HG02938 (cell line): ENCODE data around the gene FRYL.
A peak's percentile ranks its signal among the peaks of the same experiment; 100 is the strongest.
"Not testable (repeated sequence)": the region's sequence is repeated elsewhere in the genome, so short reads cannot be mapped to it uniquely, and the experiment has no call there.

Source experiments
- ATAC-seq: cut with Tn5 transposase; IDR thresholded peaks from one replicate; pipeline ENCODE4 v1.9.1; 2021; ENCODE audit warnings: mild to moderate bottlenecking, moderate library complexity; ENCODE audit not compliant: unreplicated experiment

The FRYL gene

GRCh38 chr4:48748949-48749596 is 31.0 kb downstream of the FRYL start:
- no peak for ATAC-seq

- no peak for ATAC-seq
Observed at GRCh38 chr4:48746608-48747362, 33.3 kb downstream of the FRYL start.

- not testable (repeated sequence) for ATAC-seq
Observed at GRCh38 chr4:48745223-48745622, 34.9 kb downstream of the FRYL start.

- no peak for ATAC-seq
Observed at GRCh38 chr4:48742412-48742811, 37.7 kb downstream of the FRYL start.

- peak; percentile 74 for ATAC-seq
Observed at GRCh38 chr4:48739560-48740019, 40.5 kb downstream of the FRYL start.

GRCh38 chr4:48738856-48739255 is 41.2 kb downstream of the FRYL start:
- no peak for ATAC-seq

- not testable (repeated sequence) for ATAC-seq
Observed at GRCh38 chr4:48728906-48729496, 51.1 kb downstream of the FRYL start.

GRCh38 chr4:48727666-48728459 is 52.2 kb downstream of the FRYL start:
- ATAC-seq, result no peak

GRCh38 chr4:48725414-48725813 is 54.7 kb downstream of the FRYL start:
- ATAC-seq, result no peak

- no peak for ATAC-seq
Observed at GRCh38 chr4:48722509-48723446, 57.3 kb downstream of the FRYL start.

- ATAC-seq, result no peak
Observed at GRCh38 chr4:48720459-48720858, 59.6 kb downstream of the FRYL start.

GRCh38 chr4:48718818-48719465 is 61.1 kb downstream of the FRYL start:
- no peak for ATAC-seq

- ATAC-seq, result not testable (repeated sequence)
Observed at GRCh38 chr4:48716285-48716684, 63.8 kb downstream of the FRYL start.

- no peak for ATAC-seq
Observed at GRCh38 chr4:48710446-48711209, 69.5 kb downstream of the FRYL start.

- no peak for ATAC-seq
Observed at GRCh38 chr4:48709901-48710300, 70.2 kb downstream of the FRYL start.

GRCh38 chr4:48708610-48709009 is 71.5 kb downstream of the FRYL start:
- no peak for ATAC-seq

GRCh38 chr4:48706736-48707135 is 73.3 kb downstream of the FRYL start:
- ATAC-seq, result no peak

GRCh38 chr4:48705609-48706008 is 74.5 kb downstream of the FRYL start:
- ATAC-seq, result no peak
